Stomach (tissue), 4 donors: Measurements from ENCODE around the gene PTPRE.

Experiments
- CTCF ChIP-seq, 7 experiments: fragments of 450-650 bp in 4 of 7; fragments of 200-600 bp in 3 of 7; sonication (generic) in 3 of 7; IDR thresholded peaks; one replicate each; pipeline ENCODE4 v1.5.1; 2016 to 2019; ENCODE audit warnings: antibody characterized with exemption in 7 of 7, control low read depth in 2 of 7, mild to moderate bottlenecking in 1 of 7
- EP300 ChIP-seq: sonication (generic); formaldehyde crosslinking; IDR thresholded peaks from one replicate; pipeline ENCODE4 v1.6.1; 2017; ENCODE audit warnings: antibody characterized with exemption
- POLR2A ChIP-seq, 4 donors: fragments of 450-650 bp; IDR thresholded peaks; one replicate each; pipeline ENCODE4 v1.6.1; 2016; ENCODE audit warnings: antibody characterized with exemption in 4 of 4, control low read depth in 2 of 4, mild to moderate bottlenecking in 1 of 4, moderate library complexity in 1 of 4

GRCh38 chr10:127923646-127924045, 16.7 kb downstream of the PTPRE start:
- no peak for TF ChIP-seq CTCF (IDR thresholded peaks at IDR 0.05)
- TF ChIP-seq EP300 = no peak
- no peak for TF ChIP-seq POLR2A (IDR thresholded peaks at IDR 0.05)
